SU-DHL-6 (cell line): ENCODE measurements around the gene SPINK9.

ENCODE experiments used
- H2AFZ ChIP-seq: fragments of 200-600 bp; sonication (generic); 2 replicates; pipeline ENCODE4 v1.6.1; 2014; ENCODE audit warnings: low read depth, mild to moderate bottlenecking, moderate library complexity, mixed read lengths, antibody characterized with exemption, low read length; ENCODE audit not compliant: severe bottlenecking
- H3F3A ChIP-seq: fragments of 200-600 bp; shearing (Covaris generic); 2 replicates; pipeline ENCODE4 v1.6.0; 2016; ENCODE audit warnings: antibody characterized with exemption, mild to moderate bottlenecking; ENCODE audit not compliant: insufficient read depth
- H3K27ac ChIP-seq: fragments of 200-600 bp; sonication (generic); 2 replicates; pipeline ENCODE4 v1.5.1; 2016; ENCODE audit warnings: low read depth, mild to moderate bottlenecking, low read length, moderate library complexity, mixed read lengths
- H3K27me3 ChIP-seq: fragments of 200-600 bp; sonication (generic), shearing (Covaris generic); 2 replicates; pipeline ENCODE4 v1.6.0; 2014; ENCODE audit warnings: mild to moderate bottlenecking, low read length
- H3K36me3 ChIP-seq: fragments of 200-600 bp; sonication (generic); 2 replicates; pipeline ENCODE4 v1.6.1; 2014; ENCODE audit warnings: mild to moderate bottlenecking, low read length, mixed read lengths
- H3K4me2 ChIP-seq: fragments of 300-600, 200-600 bp; shearing (Covaris generic), sonication (generic); 2 replicates; pipeline ENCODE4 v1.6.0; 2014; ENCODE audit warnings: low read length, low read depth, mild to moderate bottlenecking; ENCODE audit not compliant: poor library complexity, severe bottlenecking
- H3K4me3 ChIP-seq: fragments of 200-600 bp; sonication (generic); 2 replicates; pipeline ENCODE4 v1.5.1; 2014; ENCODE audit warnings: antibody characterized with exemption, low read length, mild to moderate bottlenecking, mixed read lengths; ENCODE audit not compliant: insufficient read depth, poor library complexity, severe bottlenecking
- H3K79me2 ChIP-seq: fragments of 200-600 bp; sonication (generic); 2 replicates; pipeline ENCODE4 v1.6.1; 2014; ENCODE audit warnings: mild to moderate bottlenecking, low read length, moderate library complexity; ENCODE audit not compliant: insufficient read depth
- H3K9ac ChIP-seq: fragments of 200-600 bp; sonication (generic); 2 replicates; pipeline ENCODE4 v1.7.0; 2014; ENCODE audit warnings: mild to moderate bottlenecking, low read length
- H3K9me2 ChIP-seq: fragments of 200-600 bp; sonication (generic); replicated peaks from 2 replicates; pipeline ENCODE4 v1.6.1; 2014; ENCODE audit warnings: low read length; ENCODE audit not compliant: insufficient read depth
- H3K9me3 ChIP-seq: fragments of 200-600 bp; sonication (generic); 2 replicates; pipeline ENCODE4 v1.6.1; 2014; ENCODE audit warnings: low read length, mixed read lengths; ENCODE audit not compliant: insufficient read depth
- H4K20me1 ChIP-seq: fragments of 200-600 bp; sonication (generic); 2 replicates; pipeline ENCODE4 v1.6.1; 2014; ENCODE audit warnings: low read depth, mild to moderate bottlenecking, antibody characterized with exemption, low read length, moderate library complexity, mixed read lengths
- EZH2phosphoT487 ChIP-seq: fragments of 200-600 bp; sonication (generic), shearing (Covaris generic); conservative IDR thresholded peaks from 2 replicates; pipeline ENCODE4 v1.6.1; 2018; ENCODE audit warnings: mild to moderate bottlenecking, antibody characterized with exemption, low read length, moderate library complexity, mixed read lengths
- TF ChIP-seq, protein P1 (sequence below): fragments of 200-600 bp; sonication (generic); IDR thresholded peaks from one replicate; pipeline ENCODE4 v1.5.1; 2017; ENCODE audit warnings: antibody characterized with exemption, mild to moderate bottlenecking, low read length, moderate library complexity; ENCODE audit not compliant: insufficient read depth, poor library complexity, severe bottlenecking

Gene SPINK9

DNA sequence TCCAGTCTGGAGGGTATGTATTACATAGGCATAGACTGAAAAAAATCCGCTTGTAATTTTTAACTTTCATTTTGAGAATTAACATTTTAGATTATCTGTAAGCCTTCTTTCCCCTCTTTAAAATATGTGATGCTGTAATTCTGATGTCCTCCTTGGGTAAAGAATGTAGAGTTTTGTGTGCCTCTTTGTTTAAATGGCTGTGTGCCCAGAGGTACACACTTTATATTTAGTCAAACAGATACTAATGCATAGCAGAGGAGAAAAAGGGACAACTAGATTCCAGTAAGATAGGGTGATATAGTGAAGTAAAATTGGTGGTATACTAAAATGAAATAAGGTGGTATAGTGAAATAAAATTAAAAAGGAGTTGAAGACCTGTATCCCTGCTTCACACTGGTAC is 49.7 kb downstream of the SPINK9 start:
- Histone ChIP-seq H4K20me1 (no peaks in the 10 kb centered on the region; the same call in 1 of the 2 replicates), H3K36me3 (no peaks in the 10 kb centered on the region), H3K9ac (peak overlapping the region; percentile 80), H3F3A (no peaks in the 10 kb centered on the region), H3K9me3 (no peaks in the 10 kb centered on the region), H3K4me2 (peak overlapping the region; percentile 82), H2AFZ (no peak overlapping the region), H3K27ac (no peak overlapping the region), H3K4me3 (peak overlapping the region; percentile 87), H3K9me2 (no peaks in the 10 kb centered on the region), H3K79me2 (peaks cover 60% of the 10 kb centered on the region), H3K27me3 (no peaks in the 10 kb centered on the region)
- TF ChIP-seq, protein P1, sequence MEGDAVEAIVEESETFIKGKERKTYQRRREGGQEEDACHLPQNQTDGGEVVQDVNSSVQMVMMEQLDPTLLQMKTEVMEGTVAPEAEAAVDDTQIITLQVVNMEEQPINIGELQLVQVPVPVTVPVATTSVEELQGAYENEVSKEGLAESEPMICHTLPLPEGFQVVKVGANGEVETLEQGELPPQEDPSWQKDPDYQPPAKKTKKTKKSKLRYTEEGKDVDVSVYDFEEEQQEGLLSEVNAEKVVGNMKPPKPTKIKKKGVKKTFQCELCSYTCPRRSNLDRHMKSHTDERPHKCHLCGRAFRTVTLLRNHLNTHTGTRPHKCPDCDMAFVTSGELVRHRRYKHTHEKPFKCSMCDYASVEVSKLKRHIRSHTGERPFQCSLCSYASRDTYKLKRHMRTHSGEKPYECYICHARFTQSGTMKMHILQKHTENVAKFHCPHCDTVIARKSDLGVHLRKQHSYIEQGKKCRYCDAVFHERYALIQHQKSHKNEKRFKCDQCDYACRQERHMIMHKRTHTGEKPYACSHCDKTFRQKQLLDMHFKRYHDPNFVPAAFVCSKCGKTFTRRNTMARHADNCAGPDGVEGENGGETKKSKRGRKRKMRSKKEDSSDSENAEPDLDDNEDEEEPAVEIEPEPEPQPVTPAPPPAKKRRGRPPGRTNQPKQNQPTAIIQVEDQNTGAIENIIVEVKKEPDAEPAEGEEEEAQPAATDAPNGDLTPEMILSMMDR: no peak
- no peak for TF ChIP-seq EZH2phosphoT487

DNA sequence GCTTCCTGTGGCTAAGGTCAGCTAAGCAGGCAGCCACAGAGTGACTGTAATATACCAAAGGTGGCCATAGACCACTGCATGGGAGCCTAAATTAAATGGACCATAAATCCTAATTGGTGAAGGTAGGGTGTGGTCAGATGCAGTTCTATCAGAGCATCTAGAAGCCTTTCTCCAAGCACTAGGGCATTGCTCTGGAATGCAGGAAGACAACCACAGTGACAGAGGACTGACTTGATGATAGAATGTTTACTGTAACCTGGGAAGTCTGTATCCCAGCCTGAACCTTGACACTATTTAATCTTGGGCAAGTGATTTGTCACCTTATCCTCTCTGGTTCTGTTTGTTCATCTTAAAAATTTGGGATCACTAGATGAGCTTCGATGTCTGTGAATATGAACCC is 50.7 kb downstream of the SPINK9 start:
- TF ChIP-seq EZH2phosphoT487: no peak
- TF ChIP-seq, protein P1: no peak
- H2AFZ ChIP-seq: no peak overlapping the region
- H3K27me3 ChIP-seq: no peaks in the 10 kb centered on the region
- H3K4me2 ChIP-seq: peak overlapping the region; percentile 82
- H3K36me3 ChIP-seq: no peaks in the 10 kb centered on the region
- H3K4me3 ChIP-seq: no peak overlapping the region
- no peaks in the 10 kb centered on the region for H3K9me2 ChIP-seq
- H3K9ac ChIP-seq: no peak overlapping the region
- no peaks in the 10 kb centered on the region for H3K9me3 ChIP-seq
- peaks cover 70% of the 10 kb centered on the region for H3K79me2 ChIP-seq
- no peaks in the 10 kb centered on the region; the same call in 1 of the 2 replicates for H4K20me1 ChIP-seq
- H3K27ac ChIP-seq: no peak overlapping the region
- no peaks in the 10 kb centered on the region for H3F3A ChIP-seq

DNA sequence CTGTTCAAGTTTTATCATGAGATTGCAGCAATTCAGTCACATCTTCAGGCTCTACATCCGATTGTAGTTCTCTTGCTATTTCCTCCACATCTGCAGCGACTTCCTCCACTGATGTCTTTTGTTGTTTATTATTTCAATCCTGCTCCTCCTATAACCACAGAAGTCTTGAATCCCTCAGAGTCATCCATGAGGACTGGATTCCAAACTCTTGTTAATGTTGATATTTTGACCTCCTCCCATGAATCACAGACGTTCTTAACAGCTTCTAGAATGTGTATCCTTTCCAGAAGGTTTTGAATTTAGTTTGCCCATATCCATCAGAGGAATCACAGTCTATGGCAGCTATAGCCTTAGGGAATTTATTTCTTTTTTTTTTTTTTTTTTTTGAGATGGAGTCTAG is 52.0 kb downstream of the SPINK9 start:
- H3K36me3 ChIP-seq: no peaks in the 10 kb centered on the region
- TF ChIP-seq, protein P1: no peak
- no peak for TF ChIP-seq EZH2phosphoT487
- H3K9ac ChIP-seq: no peak overlapping the region
- no peaks in the 10 kb centered on the region for H3K9me3 ChIP-seq
- H3K79me2 ChIP-seq: peaks cover 82% of the 10 kb centered on the region
- no peak overlapping the region for H3K4me2 ChIP-seq
- peaks cover 7% of the 10 kb centered on the region; the same call in 1 of the 2 replicates for H4K20me1 ChIP-seq
- no peaks in the 10 kb centered on the region for H3K27me3 ChIP-seq
- no peak overlapping the region for H2AFZ ChIP-seq
- no peak overlapping the region for H3K4me3 ChIP-seq
- H3F3A ChIP-seq: no peaks in the 10 kb centered on the region
- no peaks in the 10 kb centered on the region for H3K9me2 ChIP-seq
- no peak overlapping the region for H3K27ac ChIP-seq
